ENCODE data around the gene NUFIP1.

DNA sequence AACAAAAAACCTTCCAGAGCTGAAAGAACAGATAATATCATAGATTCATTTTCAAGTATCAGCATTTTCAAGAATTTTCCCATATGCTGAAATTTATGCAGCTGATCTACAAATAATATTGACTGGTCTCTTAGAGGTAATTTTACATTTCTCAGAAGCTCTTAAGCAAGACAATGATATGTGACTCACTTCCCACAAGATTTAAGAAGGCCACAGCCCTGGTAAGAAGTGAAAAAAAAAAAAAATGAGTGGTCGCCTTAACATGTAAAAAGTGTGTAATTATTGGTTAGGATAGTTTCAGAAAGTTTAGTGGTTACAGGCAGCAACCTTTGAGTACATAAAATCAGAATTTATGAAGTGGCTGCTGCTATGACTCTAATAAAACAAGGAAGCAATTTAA is 54.5 kb downstream of the NUFIP1 start:
- TF ChIP-seq, protein P1, sequence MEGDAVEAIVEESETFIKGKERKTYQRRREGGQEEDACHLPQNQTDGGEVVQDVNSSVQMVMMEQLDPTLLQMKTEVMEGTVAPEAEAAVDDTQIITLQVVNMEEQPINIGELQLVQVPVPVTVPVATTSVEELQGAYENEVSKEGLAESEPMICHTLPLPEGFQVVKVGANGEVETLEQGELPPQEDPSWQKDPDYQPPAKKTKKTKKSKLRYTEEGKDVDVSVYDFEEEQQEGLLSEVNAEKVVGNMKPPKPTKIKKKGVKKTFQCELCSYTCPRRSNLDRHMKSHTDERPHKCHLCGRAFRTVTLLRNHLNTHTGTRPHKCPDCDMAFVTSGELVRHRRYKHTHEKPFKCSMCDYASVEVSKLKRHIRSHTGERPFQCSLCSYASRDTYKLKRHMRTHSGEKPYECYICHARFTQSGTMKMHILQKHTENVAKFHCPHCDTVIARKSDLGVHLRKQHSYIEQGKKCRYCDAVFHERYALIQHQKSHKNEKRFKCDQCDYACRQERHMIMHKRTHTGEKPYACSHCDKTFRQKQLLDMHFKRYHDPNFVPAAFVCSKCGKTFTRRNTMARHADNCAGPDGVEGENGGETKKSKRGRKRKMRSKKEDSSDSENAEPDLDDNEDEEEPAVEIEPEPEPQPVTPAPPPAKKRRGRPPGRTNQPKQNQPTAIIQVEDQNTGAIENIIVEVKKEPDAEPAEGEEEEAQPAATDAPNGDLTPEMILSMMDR (conservative IDR thresholded peaks at IDR 0.05; ENCODE audit: low read depth in 2 of 2): no peak
- TF ChIP-seq EZH2phosphoT487 (IDR thresholded peaks at IDR 0.05; ENCODE audit: unreplicated experiment): no peak
